SK-N-SH (cell line): ENCODE results near the gene TNPO2. TPM values are rescaled to one million over a fixed set of nuclear protein-coding genes. Genes with fewer than 3 reads are reported as not detected.
A peak's percentile ranks its signal among the peaks of the same experiment; 100 is the strongest.

Source experiments
- CTCF ChIA-PET: fragments of 300-600, 350-600 bp; formaldehyde crosslinking; extraction: SDS; loops from one replicate; lab custom pipeline; 2021; lab: Yijun Ruan, JAX
- POLR2A ChIA-PET: fragments of 350-600 bp; sonication (Branson Sonifier 250); formaldehyde crosslinking; extraction: SDS; loops from one replicate; lab custom pipeline; 2020; ENCODE audit warnings: antibody characterized with exemption, inconsistent platforms; lab: Yijun Ruan, JAX
- DNase-seq: peaks from one replicate; pipeline ENCODE4 v3.0.0; 2012
- H2AFZ ChIP-seq: fragments of 200-600 bp; sonication (generic); 2 replicates; pipeline ENCODE4 v1.8.1; 2016; ENCODE audit warnings: antibody characterized with exemption, mild to moderate bottlenecking, low read depth
- H3F3A ChIP-seq: fragments of 200-600 bp; sonication (generic); replicated peaks from 2 replicates; pipeline ENCODE3; 2016; ENCODE audit warnings: antibody characterized with exemption, mild to moderate bottlenecking; ENCODE audit not compliant: insufficient read depth
- H3K27ac ChIP-seq, 2 experiments: fragments of 200-500 bp in 1 of 2; fragments of 200-600 bp in 1 of 2; sonication (Bioruptor generic) in 1 of 2; sonication (generic), shearing (Covaris generic) in 1 of 2; 2 replicates each; pipeline versions ENCODE4 v1.5.1 to v1.6.1; 2014 to 2016; ENCODE audit warnings: low read depth in 2 of 2, inconsistent platforms in 1 of 2, low read length in 1 of 2, mild to moderate bottlenecking in 1 of 2, mixed read lengths in 1 of 2
- H3K27me3 ChIP-seq: fragments of 200-600 bp; sonication (generic), shearing (Covaris generic); 2 replicates; pipeline ENCODE4 v1.6.1; 2016; ENCODE audit warnings: mixed run types; ENCODE audit not compliant: insufficient read depth
- H3K36me3 ChIP-seq, 2 experiments: fragments of 200-500 bp in 1 of 2; fragments of 200-600 bp in 1 of 2; sonication (Bioruptor generic) in 1 of 2; sonication (generic) in 1 of 2; replicated peaks in 1 of 2; 2 replicates each; pipeline versions ENCODE3 to v1.5.1; 2014 to 2016; ENCODE audit warnings: low read length in 1 of 2, mild to moderate bottlenecking in 1 of 2; ENCODE audit not compliant: insufficient read depth in 2 of 2, control insufficient read depth in 1 of 2
- H3K4me1 ChIP-seq, 2 experiments: fragments of 200-500 bp in 1 of 2; fragments of 200-600 bp in 1 of 2; sonication (Bioruptor generic) in 1 of 2; sonication (generic), shearing (Covaris generic) in 1 of 2; 2 replicates each; pipeline versions ENCODE4 v1.5.1 to v1.6.1; 2014 to 2016; ENCODE audit warnings: low read depth in 1 of 2, low read length in 1 of 2, mixed run types in 1 of 2; ENCODE audit not compliant: insufficient read depth in 2 of 2, control insufficient read depth in 1 of 2
- H3K4me2 ChIP-seq: fragments of 200-600 bp; sonication (generic), shearing (Covaris generic); 2 replicates; pipeline ENCODE4 v1.6.1; 2017; ENCODE audit warnings: mixed run types
- H3K4me3 ChIP-seq, 2 experiments: fragments of 200-500 bp in 1 of 2; fragments of 200-600 bp in 1 of 2; sonication (Bioruptor generic) in 1 of 2; sonication (generic), shearing (Covaris generic) in 1 of 2; 2 replicates each; pipeline versions ENCODE4 v1.5.1 to v1.8.1; 2014 to 2016; ENCODE audit warnings: low read depth in 2 of 2, inconsistent platforms in 1 of 2, low read length in 1 of 2, mild to moderate bottlenecking in 1 of 2, mixed read lengths in 1 of 2, moderate library complexity in 1 of 2
- H3K79me2 ChIP-seq: fragments of 200-600 bp; sonication (generic); 2 replicates; pipeline ENCODE4 v1.8.1; 2017; ENCODE audit warnings: mild to moderate bottlenecking; ENCODE audit not compliant: insufficient read depth
- H3K9ac ChIP-seq: fragments of 200-600 bp; sonication (generic); 2 replicates; pipeline ENCODE4 v1.6.1; 2017; ENCODE audit warnings: mixed run types
- H3K9me2 ChIP-seq: fragments of 200-600 bp; sonication (generic); 2 replicates; pipeline ENCODE4 v1.6.1; 2017; ENCODE audit warnings: mixed run types
- H3K9me3 ChIP-seq: fragments of 200-600 bp; sonication (generic); 2 replicates; pipeline ENCODE4 v1.6.1; 2017; ENCODE audit warnings: mixed run types, mild to moderate bottlenecking, moderate library complexity
- H4K20me1 ChIP-seq: fragments of 200-600 bp; sonication (generic); 2 replicates; pipeline ENCODE4 v1.6.1; 2017; ENCODE audit warnings: mild to moderate bottlenecking, mixed run types; ENCODE audit not compliant: insufficient read depth
- CHD2 ChIP-seq: fragments of 150-350 bp; IDR thresholded peaks from 2 replicates; pipeline ENCODE4 v1.6.1; 2018; ENCODE audit warnings: low read length; ENCODE audit not compliant: partially characterized antibody
- CTCF ChIP-seq: fragments of 200-600 bp; sonication (generic); IDR thresholded peaks from 2 replicates; pipeline ENCODE4 v1.6.1; 2017; ENCODE audit warnings: antibody characterized with exemption, mild to moderate bottlenecking, moderate library complexity
- ELF1 ChIP-seq: IDR thresholded peaks from 2 replicates; pipeline ENCODE4 v1.4.0; 2012
- EP300 ChIP-seq, 2 experiments: IDR thresholded peaks; 2 replicates each; pipeline versions ENCODE4 v1.4.0 to v1.6.1; 2012; ENCODE audit warnings: borderline replicate concordance in 1 of 2, low read depth in 1 of 2, low read length in 1 of 2
- FOXJ3 ChIP-seq: sonication (generic); formaldehyde crosslinking; IDR thresholded peaks from 2 replicates; pipeline ENCODE4 v1.5.1; 2020; ENCODE audit warnings: mild to moderate bottlenecking, missing genetic modification reagents
- MAX ChIP-seq: IDR thresholded peaks from 2 replicates; pipeline ENCODE4 v1.4.0; 2012; ENCODE audit warnings: low read depth
- MEF2A ChIP-seq: IDR thresholded peaks from 2 replicates; pipeline ENCODE4 v1.4.0; 2012; ENCODE audit warnings: low read depth, borderline replicate concordance
- RAD21 ChIP-seq: IDR thresholded peaks from 2 replicates; pipeline ENCODE4 v1.6.1; 2012; ENCODE audit warnings: mild to moderate bottlenecking, low read length
- REST ChIP-seq: IDR thresholded peaks from 2 replicates; pipeline ENCODE4 v1.6.1; 2012; ENCODE audit warnings: mild to moderate bottlenecking, low read depth, low read length, moderate library complexity
- SMC3 ChIP-seq: IDR thresholded peaks from 2 replicates; pipeline ENCODE4 v1.6.1; 2012; ENCODE audit warnings: low read depth, low read length, improper control_type of control experiment
- TAF1 ChIP-seq: IDR thresholded peaks from 2 replicates; pipeline ENCODE4 v1.6.1; 2012; ENCODE audit warnings: low read depth, mild to moderate bottlenecking, low read length, moderate library complexity, borderline replicate concordance
- USF2 ChIP-seq: fragments of 150-350 bp; IDR thresholded peaks from 2 replicates; pipeline ENCODE4 v1.6.1; 2017; ENCODE audit warnings: antibody characterized with exemption, low read length, low read depth, borderline replicate concordance
- WGBS: methylation state at CpG from one replicate; pipeline ENCODE4 v1.1.6; 2017; ENCODE audit warnings: low lambda C conversion rate; 5-methylcytosine and 5-hydroxymethylcytosine counted together
- polyA plus RNA-seq, 3 experiments: library from polyadenylated mRNA; depleted of rRNA; stranded (reverse); fragments of >200 nt; gene quantifications; 2 replicates each; pipeline ENCODE4 v1.2.3, GENCODE V29; 2012

TNPO2 gene
- polyA plus RNA-seq, 1 of the 3 experiments (the other 2 are of a cell fraction), result 82.4 TPM

- no peaks in the 10 kb centered on the region for H3K27me3 ChIP-seq
- TF ChIP-seq USF2 (no peak), MEF2A (no peak), REST (no peak), ELF1 (no peak), RAD21 (no peak), FOXJ3 (CRISPR knock-in tag) (no peak), CHD2 (no peak)
- peaks cover 0 to 4% of the 10 kb centered on the region in 2 experiments; a peak in 1 of 4 replicates for H3K4me1 ChIP-seq
- no peak overlapping the region for H3K9ac ChIP-seq
- no peak overlapping the region for H2AFZ ChIP-seq
- peaks cover 35% of the 10 kb centered on the region; the same call in 1 of the 2 replicates for H3K79me2 ChIP-seq
- H3K9me2 ChIP-seq, result no peaks in the 10 kb centered on the region
- peaks cover 43 to 46% of the 10 kb centered on the region in 2 experiments for H3K36me3 ChIP-seq
- DNase-seq, result no peak
- CTCF ChIA-PET, result interaction anchor here (0.6 to 2.2 kb wide), 18 partner anchors 8 to 617 kb away, joined by 3 to 11 read pairs (median 4); partner anchors contain the start of genes FBXW9, MAN2B1, WDR83 and ZNF490
- H3K4me2 ChIP-seq, result no peak overlapping the region
- no peak overlapping the region for H3K4me3 ChIP-seq
- POLR2A ChIA-PET, result interaction anchor here (0.6 to 1.4 kb wide), 2 partner anchors 11 to 41 kb away, joined by 5 to 6 read pairs; partner anchors contain the start of genes MAN2B1 and WDR83
- H3K9me3 ChIP-seq, result no peaks in the 10 kb centered on the region
- H3F3A ChIP-seq, result peaks cover 17% of the 10 kb centered on the region
- peaks cover 12% of the 10 kb centered on the region for H4K20me1 ChIP-seq
- no peak overlapping the region for H3K27ac ChIP-seq
- 96% methylated on average over 7 of the region's 12 CpGs for WGBS
Observed at GRCh38 chr19:12676928-12677327, 46.8 kb downstream of the TNPO2 start.

- H2AFZ ChIP-seq, result no peak overlapping the region
- no peak for TF ChIP-seq CHD2
- peak; percentile 44; the same call in 1 of the 2 replicates for TF ChIP-seq MAX
- peak; percentile 46 for TF ChIP-seq RAD21
- TF ChIP-seq TAF1, result no peak
- no peak for TF ChIP-seq EP300 (IDR thresholded peaks at IDR 0.05; ENCODE audit: borderline replicate concordance in 1 of 2, low read depth in 1 of 2, low read length in 1 of 2)
- TF ChIP-seq CTCF, result peak; percentile 83
- TF ChIP-seq SMC3, result peak; percentile 42; the same call in 1 of the 2 replicates
- TF ChIP-seq, all 33 proteins: peak for 4
- peaks cover 0 to 4% of the 10 kb centered on the region in 2 experiments; a peak in 1 of 4 replicates for H3K4me1 ChIP-seq
- POLR2A ChIA-PET, result interaction anchor here (1.4 kb wide), 1 partner anchor 10 kb away, joined by 6 read pairs; the partner anchor contains the start of genes MAN2B1 and WDR83
- H3K4me3 ChIP-seq, result peak overlapping the region in 1 of 2 experiments; percentile 20; a peak in 1 of 4 replicates
- H3K9me3 ChIP-seq, result no peaks in the 10 kb centered on the region
- WGBS, result 7% methylated on average over 2 of the region's 4 CpGs
- no peaks in the 10 kb centered on the region for H3K27me3 ChIP-seq
- H4K20me1 ChIP-seq, result peaks cover 12% of the 10 kb centered on the region
- no peak overlapping the region for H3K4me2 ChIP-seq
- H3K79me2 ChIP-seq, result peaks cover 35% of the 10 kb centered on the region; the same call in 1 of the 2 replicates
- H3K9me2 ChIP-seq, result no peaks in the 10 kb centered on the region
- H3F3A ChIP-seq, result peaks cover 17% of the 10 kb centered on the region
- H3K27ac ChIP-seq, result no peak overlapping the region; a peak in 1 of 4 replicates
- peaks cover 46% of the 10 kb centered on the region in 2 experiments for H3K36me3 ChIP-seq
- peak; percentile 87 for DNase-seq
- H3K9ac ChIP-seq, result no peak overlapping the region
- CTCF ChIA-PET, result interaction anchor here (0.6 to 2.2 kb wide), 19 partner anchors 8 to 617 kb away, joined by 3 to 11 read pairs (median 3); partner anchors contain the start of genes FBXW9, MAN2B1, WDR83 and ZNF490
Observed at GRCh38 chr19:12676384-12676792, 47.3 kb downstream of the TNPO2 start.
